Cardiac fibroblast (primary cell): ENCODE measurements around the gene DAW1.

ENCODE experiments used
- DNase-seq, 2 donors: peaks; one replicate each; pipeline versions ENCODE4 v3.0.0 to v3.0.0-alpha.2; 2010; ENCODE audit warnings: low read depth in 2 of 2
- H3K4me3 ChIP-seq, 2 donors: replicated peaks in 1 of 2; 1 replicate in 1 of 2; 2 replicates in 1 of 2; pipeline ENCODE4 v1.5.1; 2011; ENCODE audit warnings: low read depth in 2 of 2, low read length in 2 of 2, mild to moderate bottlenecking in 2 of 2, moderate library complexity in 1 of 2
- CTCF ChIP-seq: IDR thresholded peaks from one replicate; pipeline ENCODE4 v1.5.1; 2011; ENCODE audit warnings: low read depth, mild to moderate bottlenecking, low read length, inconsistent platforms

The DAW1 gene

DNA sequence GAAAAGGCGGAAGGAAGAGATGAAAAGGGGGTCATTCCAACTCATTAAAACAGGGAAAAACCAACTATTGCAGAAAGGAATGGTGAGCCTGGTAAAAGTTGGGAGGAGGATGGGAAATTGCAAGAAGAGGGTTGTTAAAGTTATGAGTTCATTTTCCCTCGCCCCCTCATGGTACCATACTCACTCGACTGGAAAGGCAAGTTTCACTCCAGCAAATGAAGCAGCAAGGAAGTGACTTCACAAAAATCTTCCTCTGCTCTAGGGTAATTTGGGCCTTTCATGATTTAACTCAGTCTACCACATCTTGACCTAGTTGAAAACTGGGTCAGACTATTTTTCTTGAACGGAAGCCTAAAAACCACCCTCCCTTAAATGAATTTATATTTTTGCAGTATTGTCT lies 22.8 kb upstream of the DAW1 start:
- H3K4me3 ChIP-seq = no peak overlapping the region
- DNase-seq = no peak
- no peak for TF ChIP-seq CTCF

GRCh38 chr2:227849906-227850305 lies 21.5 kb upstream of the DAW1 start:
- H3K4me3 ChIP-seq = no peak overlapping the region
- no peak for TF ChIP-seq CTCF
- peak; percentile 32 to 84 for DNase-seq

DNA sequence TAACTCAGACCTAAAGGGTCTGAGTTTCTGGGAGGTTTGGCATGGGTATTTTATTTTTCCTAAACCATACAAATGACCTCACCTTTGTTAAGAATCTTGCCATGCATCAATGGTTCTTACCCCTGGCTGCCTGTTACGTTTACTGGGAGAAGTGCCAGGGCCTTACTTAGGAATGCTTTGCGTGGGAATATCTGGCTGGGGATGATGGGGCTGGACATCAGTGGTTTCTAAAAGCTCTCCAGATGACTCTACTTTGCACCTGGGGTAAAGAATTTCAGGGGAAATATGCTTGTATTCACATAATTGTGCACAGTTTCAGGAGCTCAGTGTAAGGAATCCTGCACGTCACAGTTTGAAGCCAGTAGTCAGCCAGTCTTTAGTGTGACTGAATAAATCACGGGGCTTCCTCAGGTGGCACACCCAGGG lies 18.2 kb upstream of the DAW1 start:
- no peak for TF ChIP-seq CTCF
- H3K4me3 ChIP-seq = no peak overlapping the region
- DNase-seq = peak; percentile 90 to 92

- H3K4me3 ChIP-seq = no peak overlapping the region
- DNase-seq = peak; percentile 25 to 39
- TF ChIP-seq CTCF = no peak
Measured at GRCh38 chr2:227853765-227854271, 17.6 kb upstream of the DAW1 start.

- DNase-seq = no peak
- TF ChIP-seq CTCF = no peak
- no peak overlapping the region for H3K4me3 ChIP-seq
Measured at GRCh38 chr2:227855440-227855839, 16.0 kb upstream of the DAW1 start.

DNA sequence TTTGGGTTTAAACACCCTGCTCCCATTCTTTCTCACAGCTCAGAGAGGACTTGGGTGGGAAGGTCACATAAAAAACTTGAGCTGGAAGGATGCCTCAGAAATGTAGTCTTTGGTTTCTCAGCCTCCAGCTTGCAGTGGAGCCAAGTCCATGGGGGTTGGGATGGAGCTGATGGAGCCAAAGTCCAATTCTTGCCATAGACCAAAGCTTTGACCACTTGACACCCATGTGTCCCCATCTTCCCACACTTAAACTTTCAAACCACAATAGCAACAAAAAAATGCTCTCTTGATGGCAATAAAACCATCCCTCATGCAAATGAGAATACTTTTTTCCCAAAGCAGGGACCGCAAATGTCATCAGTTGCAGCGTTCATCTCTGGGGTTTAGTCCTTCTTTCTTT lies 14.7 kb upstream of the DAW1 start:
- TF ChIP-seq CTCF = no peak
- peak in 1 of 2 donors; percentile 67 for DNase-seq
- H3K4me3 ChIP-seq = no peak overlapping the region

GRCh38 chr2:227860221-227860641 lies 11.2 kb upstream of the DAW1 start:
- no peak for TF ChIP-seq CTCF
- DNase-seq = no peak

More at GRCh38 chr2:227860221-227860641, 11.2 kb upstream of the DAW1 start:
- H3K4me3 ChIP-seq = no peak overlapping the region
